Heart left ventricle (tissue), 13 donors: ENCODE measurements around the gene SLC9A4.

Source experiments
- CTCF ChIP-seq, 12 donors: fragments of 200-600 bp; sonication (generic) in 4 of 12; IDR thresholded peaks; one replicate each; pipeline versions ENCODE4 v1.5.0 to v1.8.0; 2018 to 2022; ENCODE audit warnings: antibody characterized with exemption in 12 of 12, mild to moderate bottlenecking in 5 of 12
- POLR2A ChIP-seq, 2 donors: fragments of 450-650 bp; IDR thresholded peaks; one replicate each; pipeline ENCODE4 v1.6.1; 2017; ENCODE audit warnings: antibody characterized with exemption in 2 of 2, mild to moderate bottlenecking in 2 of 2, moderate library complexity in 2 of 2
- donor health status: ischemic (EF 13 %, LVEDD 7.1; RV severe dilation, severe dysfunction).
- donor health status: DM: no; HTN: yes; CAD: no.
- donor health status: DM: no; HTN: no; CAD: no.
- donor health status: ischemic (EF 25% LVEDD 6.9; RV normal size, moderate dysfunction).
- donor health status: ischemic (EF 25% LVEDD 5.7; RV mildly dilated, moderate dysfunction).
- donor health status: ischemic (EF 35%, LVEDD 5.7; RV mildly dilated, moderate dysfunction).
- donor health status: nonischemic (EF 11% LVEDD 7.7; RV severe dilation, severe dysfunction).
- donor health status: DM: yes; HTN: yes; CAD: no.
- donor health status: PGD.
- donor health status: ischemic (EF 29% LVEDD 5.4; RV normal size, mild dysfunction).
- donor health status: nonischemic (EF 23%, LVEDD 6.1; RV moderate dilation, normal function).

GRCh38 chr2:102538491-102538890 lies 65.5 kb downstream of the SLC9A4 start:
- TF ChIP-seq CTCF (IDR thresholded peaks at IDR 0.05), result no peak
- no peak for TF ChIP-seq POLR2A (IDR thresholded peaks at IDR 0.05)
